HG03342 (cell line): ENCODE results near the gene PRKAR2B.

Experiments used
- ATAC-seq: cut with Tn5 transposase; IDR thresholded peaks from one replicate; pipeline ENCODE4 v1.9.1; 2021; ENCODE audit warnings: mild to moderate bottlenecking, moderate library complexity; ENCODE audit not compliant: unreplicated experiment

PRKAR2B gene

GRCh38 chr7:107173691-107174406 is 129.3 kb downstream of the PRKAR2B start:
- peak; percentile 46 for ATAC-seq

- ATAC-seq, result no peak
Observed at GRCh38 chr7:107179326-107180164, 135.0 kb downstream of the PRKAR2B start.

DNA sequence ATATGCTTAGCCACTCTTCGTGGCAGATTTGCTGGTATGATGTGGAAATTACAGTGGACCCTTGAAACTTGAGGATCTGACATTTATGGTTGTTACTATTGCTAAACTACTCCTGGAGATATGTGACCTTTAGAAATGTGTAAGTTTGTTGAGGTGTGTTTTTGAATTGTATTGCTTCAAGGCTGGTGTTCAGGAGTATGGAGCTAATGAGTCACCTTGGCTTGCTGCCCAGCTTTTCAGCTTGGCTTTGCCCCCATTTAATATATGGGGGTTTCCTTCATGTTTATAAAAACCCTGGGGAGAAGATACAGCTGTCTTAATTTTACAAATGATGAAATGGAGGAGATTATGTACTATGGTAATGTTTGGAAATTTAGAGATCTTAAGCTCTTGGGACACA is 135.9 kb downstream of the PRKAR2B start:
- no peak for ATAC-seq

GRCh38 chr7:107181172-107181571 is 136.7 kb downstream of the PRKAR2B start:
- no peak for ATAC-seq

- no peak for ATAC-seq
Observed at GRCh38 chr7:107185716-107186115, 141.2 kb downstream of the PRKAR2B start.

DNA sequence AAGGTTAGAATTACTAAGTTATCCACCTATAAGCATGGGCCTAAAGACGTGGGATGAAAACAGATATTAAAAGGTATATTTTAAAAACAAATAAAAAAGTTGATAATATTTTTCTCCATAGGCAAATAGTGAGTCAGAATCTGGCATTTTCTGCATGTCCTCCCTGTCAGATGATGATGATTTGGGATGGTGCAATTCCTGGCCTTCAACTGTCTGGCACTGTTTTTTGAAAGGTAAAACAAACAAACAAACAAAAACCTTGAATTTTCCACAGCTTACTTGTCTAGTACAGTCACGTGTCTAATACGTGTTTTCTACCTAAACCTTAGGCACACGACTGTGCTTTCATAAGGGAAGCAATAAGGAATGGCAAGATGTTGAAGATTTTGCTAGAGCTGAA is 141.7 kb downstream of the PRKAR2B start:
- ATAC-seq, result no peak

DNA sequence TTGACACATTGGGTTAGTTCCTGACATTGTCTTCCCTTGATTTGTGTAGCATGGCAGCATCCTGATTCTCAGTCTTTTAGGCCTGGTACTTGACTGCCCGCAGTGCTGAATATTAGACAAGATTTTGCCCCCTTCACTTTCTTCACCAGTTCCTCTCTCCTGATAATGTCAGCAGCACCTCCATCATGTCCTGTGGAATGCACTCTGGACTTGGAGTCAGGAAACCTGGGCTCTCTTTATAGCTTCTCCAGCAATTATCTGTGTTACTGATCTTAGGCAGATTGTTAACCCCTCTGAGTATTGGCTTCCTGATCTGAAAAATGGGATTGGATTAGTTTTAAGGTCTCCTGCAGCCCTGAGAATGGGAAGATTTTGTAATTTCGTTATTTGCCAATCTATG is 143.3 kb downstream of the PRKAR2B start:
- ATAC-seq, result no peak

DNA sequence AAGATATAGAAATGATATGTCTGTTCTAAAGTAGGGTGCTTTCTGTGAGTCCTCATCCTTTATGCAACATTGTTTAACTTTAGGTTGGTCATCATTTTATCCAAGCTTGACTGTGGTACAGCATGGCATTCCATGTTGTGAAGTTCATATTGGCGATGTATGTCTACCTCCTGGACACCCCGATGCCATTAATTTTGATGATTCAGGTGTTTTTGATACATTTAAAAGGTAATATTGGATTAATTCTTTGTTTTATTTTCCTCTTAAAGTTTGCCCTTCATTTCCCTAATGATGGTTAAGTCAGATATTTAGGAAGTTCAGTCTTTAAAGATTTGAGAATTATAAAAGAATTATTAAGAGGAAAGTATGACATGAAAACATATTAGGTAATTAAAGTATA is 145.6 kb downstream of the PRKAR2B start:
- no peak for ATAC-seq

DNA sequence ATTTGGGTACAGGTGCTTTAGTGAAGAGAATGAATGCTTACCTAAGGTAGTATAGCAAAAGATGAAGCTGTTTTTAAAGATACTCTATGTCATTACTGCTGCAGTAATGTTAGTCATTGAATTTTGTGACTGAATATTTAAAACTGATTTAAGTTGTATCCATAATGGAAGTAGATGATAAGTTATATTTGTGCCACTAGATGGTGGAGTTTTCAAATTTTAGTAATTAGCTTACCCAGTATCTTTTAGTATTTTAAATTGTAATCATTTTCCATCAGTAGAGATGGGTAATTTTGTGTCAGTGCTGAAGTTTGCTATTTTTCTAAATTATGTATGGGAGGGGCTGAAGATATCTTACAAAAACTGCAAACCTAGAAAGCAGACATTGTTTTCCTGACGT is 149.5 kb downstream of the PRKAR2B start:
- no peak for ATAC-seq

DNA sequence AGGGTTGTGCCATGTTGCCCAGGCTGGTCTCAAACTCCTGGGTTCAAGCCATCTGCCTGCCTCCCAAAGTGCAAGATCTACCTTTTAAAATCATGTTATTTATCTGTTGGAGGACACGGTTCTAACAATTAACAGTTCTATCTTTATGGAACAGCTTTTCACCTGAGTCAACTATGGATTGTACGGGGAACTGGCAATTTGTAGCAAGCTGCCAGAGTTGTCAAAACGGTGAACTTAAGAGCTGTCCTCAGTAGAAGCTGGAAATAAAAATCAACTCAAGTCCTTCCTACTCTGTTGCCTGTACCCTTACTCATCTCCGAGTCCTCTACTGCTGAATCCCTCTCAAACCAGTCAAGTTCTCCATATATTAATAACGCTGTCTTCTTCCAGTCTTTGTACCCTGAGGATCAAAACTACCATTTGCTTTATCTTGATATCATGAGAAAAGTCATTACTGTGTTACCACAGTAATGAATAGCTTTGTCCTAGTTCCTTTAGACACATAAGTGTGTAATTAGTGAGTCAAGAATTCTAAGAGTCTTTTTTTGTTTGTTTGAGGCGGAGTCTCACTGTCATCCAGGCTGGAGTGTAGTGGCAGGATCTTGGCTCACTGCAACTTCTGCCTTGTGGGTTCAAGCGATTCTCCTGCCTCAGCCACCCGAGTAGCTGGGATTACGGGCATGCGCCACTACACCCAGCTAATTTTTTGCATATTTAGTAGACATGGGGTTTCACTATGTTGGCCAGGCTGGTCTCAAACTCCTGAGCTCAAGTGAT is 152.5 kb downstream of the PRKAR2B start:
- no peak for ATAC-seq

DNA sequence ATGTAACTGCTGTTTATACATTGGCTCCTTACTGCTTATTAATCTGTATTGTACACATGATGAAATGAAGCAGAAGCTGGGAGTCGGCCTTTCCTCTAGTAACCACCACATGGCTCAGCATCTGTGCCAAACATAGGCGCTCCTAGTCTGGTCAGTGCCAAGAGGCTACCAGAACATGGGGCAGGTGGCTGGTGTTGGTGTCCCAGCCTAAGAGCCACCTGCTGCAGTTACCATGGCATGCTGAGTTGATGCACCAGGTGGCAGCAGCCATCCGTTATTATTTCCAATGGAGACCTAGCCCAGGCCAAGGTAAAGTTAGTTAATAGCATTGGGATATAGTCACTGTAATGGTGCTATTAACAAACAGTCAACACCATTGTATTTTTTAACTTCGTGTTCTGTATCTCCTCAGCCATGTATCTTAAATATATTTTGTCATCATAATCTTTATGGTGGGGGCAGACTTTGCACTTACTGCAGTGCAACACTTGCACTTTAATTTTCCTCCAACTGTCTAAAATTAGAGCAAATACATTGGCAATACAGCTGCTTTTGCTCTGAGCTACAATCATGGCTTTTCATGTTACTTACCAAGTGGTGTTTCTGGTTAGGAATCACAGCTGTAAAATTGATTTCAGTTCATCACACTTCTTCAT is 157.4 kb downstream of the PRKAR2B start:
- ATAC-seq, result no peak

DNA sequence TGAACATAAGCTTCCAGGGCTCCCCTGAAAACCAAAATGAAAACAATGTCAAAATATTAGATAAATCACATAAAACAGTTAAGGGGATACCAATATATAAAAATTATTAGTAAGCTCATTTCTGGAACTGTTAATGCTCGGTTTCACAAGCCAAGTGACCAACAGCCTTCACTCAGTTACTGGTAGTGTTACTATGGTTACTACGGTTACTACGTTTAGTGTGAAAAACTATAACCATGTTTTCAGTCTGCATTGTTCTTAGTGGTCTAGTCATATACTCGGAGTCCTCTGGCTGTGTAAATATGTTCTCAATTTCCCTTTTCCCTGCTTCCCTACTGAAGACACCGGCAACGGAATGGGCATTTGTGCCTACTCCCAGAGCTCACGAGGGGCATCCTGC is 159.1 kb downstream of the PRKAR2B start:
- ATAC-seq, result no peak

GRCh38 chr7:107206136-107206535 is 161.6 kb downstream of the PRKAR2B start:
- no peak for ATAC-seq

DNA sequence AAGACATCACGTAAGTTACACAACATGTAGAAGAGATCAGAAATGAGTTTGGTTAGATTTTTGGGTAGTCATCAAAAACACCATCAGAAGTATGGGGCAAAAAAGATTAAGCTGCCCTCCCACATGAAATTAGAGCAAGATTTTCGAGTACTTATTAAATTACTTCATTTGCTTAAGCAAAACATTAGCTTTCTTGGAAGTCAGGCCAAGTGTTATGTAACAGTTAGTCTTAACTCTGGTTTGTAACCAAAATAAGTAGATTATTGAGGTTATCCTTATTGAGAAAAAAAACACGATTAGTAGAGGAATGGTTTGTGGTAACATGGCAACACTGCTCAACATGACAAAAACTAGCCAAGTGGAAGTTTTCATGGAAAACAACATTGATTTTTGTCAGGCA is 162.2 kb downstream of the PRKAR2B start:
- ATAC-seq, result no peak

DNA sequence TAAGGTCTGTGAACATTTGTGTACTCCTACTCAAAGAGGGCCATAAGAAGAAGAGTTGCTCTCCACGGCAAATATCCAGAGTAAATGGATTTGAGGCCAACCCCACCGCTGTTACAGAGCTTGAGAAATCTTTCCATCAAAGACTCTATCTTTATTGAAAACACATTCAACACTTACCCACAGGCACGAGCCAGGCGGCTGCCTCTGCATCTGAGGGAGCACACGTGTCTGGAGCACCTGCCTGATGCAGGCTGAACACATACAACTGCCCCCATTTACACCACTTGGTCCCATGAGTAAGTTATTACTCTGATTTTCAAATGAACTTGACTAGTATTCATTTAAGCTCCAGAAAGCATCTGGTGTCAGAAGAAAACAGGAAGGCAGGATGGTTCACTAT is 163.0 kb downstream of the PRKAR2B start:
- no peak for ATAC-seq

- ATAC-seq, result no peak
Observed at GRCh38 chr7:107208024-107208521, 163.6 kb downstream of the PRKAR2B start.

DNA sequence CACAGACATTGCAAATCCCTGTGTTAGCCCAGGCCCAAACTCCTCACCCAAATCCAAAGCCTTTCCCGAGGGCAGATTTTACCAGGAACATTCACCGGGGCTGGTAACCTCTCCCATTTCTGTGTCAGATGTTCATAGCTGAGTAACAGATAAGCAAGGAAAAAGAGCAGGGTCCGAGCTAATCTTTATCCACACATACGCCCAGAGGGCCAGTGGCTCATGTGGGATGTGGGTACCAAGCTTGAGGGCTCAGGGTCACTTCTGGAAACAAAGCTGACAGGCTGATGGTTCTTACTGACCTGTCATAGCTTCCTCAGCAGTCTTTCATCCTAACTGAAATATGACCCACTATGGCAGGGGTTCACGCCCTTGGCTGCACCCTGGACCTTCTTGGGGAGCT is 164.1 kb downstream of the PRKAR2B start:
- no peak for ATAC-seq

DNA sequence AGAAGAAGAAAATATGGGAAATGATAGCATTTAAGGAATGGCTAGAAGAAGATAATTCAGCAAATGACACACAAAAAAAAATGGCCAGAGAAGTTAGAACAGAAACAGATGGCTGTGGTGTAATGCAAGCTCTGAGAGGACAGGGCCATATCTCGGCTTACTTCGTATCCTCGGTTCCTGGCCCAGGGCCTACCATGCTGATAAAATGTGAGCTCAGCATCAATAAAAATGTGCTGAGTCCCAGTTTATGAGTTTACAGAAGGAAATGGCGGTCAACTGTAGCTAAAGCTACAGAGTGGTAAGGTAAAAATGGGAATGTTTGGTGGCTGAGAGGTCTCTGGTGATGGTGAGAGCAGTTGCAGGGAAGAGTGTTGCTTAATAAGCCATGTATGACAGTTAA is 165.1 kb downstream of the PRKAR2B start:
- ATAC-seq, result no peak

GRCh38 chr7:107210400-107210799 is 165.9 kb downstream of the PRKAR2B start:
- ATAC-seq, result no peak
